ENCODE data around the gene CLEC7A.

The CLEC7A gene

DNA sequence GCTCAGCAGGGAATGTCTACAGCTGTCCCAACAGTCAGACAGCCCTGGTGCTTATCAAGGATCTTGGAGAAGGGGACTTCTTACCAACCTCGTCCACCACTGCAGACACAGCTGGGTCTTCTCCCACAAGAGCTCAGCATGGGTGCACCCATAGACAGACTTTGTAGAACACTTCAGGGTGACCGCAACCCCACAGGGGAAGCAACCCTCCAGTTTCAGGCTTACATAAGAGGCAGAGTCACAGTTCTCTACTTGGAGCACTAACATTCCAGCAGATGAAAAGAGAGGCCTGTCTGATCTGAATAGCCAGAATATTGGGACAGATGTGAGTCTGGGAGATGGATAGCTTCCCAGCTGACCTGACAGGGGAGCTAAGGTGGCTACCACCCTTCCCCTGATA, 27.7 kb downstream of the CLEC7A start:
- Histone ChIP-seq H3K4me3 (ENCODE audit: low read depth, low read length) (no peak overlapping the region), H3K27ac (ENCODE audit: extremely low read depth, low read depth, low read length) (no peak overlapping the region), H3K4me1 (ENCODE audit: control insufficient read depth, insufficient read depth, low read length) (no peaks in the 10 kb centered on the region), H3K9me3 (ENCODE audit: control insufficient read depth, insufficient read depth, low read depth, low read length) (no peaks in the 10 kb centered on the region), H3K36me3 (ENCODE audit: control insufficient read depth in 2 of 2, insufficient read depth in 1 of 2, low read length in 2 of 2) (no peaks in the 10 kb centered on the region)
- POLR2A ChIA-PET = no interaction called here
- CTCF ChIA-PET = no interaction called here
- TF ChIP-seq ZNF76 (tag by site-specific recombination; IDR thresholded peaks at IDR 0.05; ENCODE audit: borderline replicate concordance, low read depth) = no peak
- TF ChIP-seq RBAK (tag by site-specific recombination; IDR thresholded peaks at IDR 0.05) = no peak
- TF ChIP-seq ZNF274 (IDR thresholded peaks at IDR 0.05; ENCODE audit: low read length) = no peak
- TF ChIP-seq ZNF274 (tag by site-specific recombination; IDR thresholded peaks at IDR 0.05; ENCODE audit: borderline replicate concordance) = no peak
- no peak for TF ChIP-seq ZNF549 (tag by site-specific recombination; IDR thresholded peaks at IDR 0.05)
- no peak for TF ChIP-seq ZNF155 (tag by site-specific recombination; IDR thresholded peaks at IDR 0.05)
- no peak for TF ChIP-seq ZNF610 (tag by site-specific recombination; IDR thresholded peaks at IDR 0.05; ENCODE audit: borderline replicate concordance)
- no peak for TF ChIP-seq SP3 (tag by site-specific recombination; IDR thresholded peaks at IDR 0.05)
- no peak for TF ChIP-seq ZIC2 (tag by site-specific recombination; IDR thresholded peaks at IDR 0.05)
- TF ChIP-seq ZNF2 (tag by site-specific recombination; IDR thresholded peaks at IDR 0.05) = no peak
- no peak for TF ChIP-seq ZNF654 (tag by site-specific recombination; IDR thresholded peaks at IDR 0.05; ENCODE audit: low read depth)
- TF ChIP-seq GFI1B (tag by site-specific recombination; IDR thresholded peaks at IDR 0.05) = no peak
- no peak for TF ChIP-seq ZFHX2 (tag by site-specific recombination; conservative IDR thresholded peaks at IDR 0.05)
- TF ChIP-seq ZNF335 (tag by site-specific recombination; conservative IDR thresholded peaks at IDR 0.05) = no peak
- no peak for TF ChIP-seq ZNF404 (tag by site-specific recombination; IDR thresholded peaks at IDR 0.05)
- TF ChIP-seq, protein P1, sequence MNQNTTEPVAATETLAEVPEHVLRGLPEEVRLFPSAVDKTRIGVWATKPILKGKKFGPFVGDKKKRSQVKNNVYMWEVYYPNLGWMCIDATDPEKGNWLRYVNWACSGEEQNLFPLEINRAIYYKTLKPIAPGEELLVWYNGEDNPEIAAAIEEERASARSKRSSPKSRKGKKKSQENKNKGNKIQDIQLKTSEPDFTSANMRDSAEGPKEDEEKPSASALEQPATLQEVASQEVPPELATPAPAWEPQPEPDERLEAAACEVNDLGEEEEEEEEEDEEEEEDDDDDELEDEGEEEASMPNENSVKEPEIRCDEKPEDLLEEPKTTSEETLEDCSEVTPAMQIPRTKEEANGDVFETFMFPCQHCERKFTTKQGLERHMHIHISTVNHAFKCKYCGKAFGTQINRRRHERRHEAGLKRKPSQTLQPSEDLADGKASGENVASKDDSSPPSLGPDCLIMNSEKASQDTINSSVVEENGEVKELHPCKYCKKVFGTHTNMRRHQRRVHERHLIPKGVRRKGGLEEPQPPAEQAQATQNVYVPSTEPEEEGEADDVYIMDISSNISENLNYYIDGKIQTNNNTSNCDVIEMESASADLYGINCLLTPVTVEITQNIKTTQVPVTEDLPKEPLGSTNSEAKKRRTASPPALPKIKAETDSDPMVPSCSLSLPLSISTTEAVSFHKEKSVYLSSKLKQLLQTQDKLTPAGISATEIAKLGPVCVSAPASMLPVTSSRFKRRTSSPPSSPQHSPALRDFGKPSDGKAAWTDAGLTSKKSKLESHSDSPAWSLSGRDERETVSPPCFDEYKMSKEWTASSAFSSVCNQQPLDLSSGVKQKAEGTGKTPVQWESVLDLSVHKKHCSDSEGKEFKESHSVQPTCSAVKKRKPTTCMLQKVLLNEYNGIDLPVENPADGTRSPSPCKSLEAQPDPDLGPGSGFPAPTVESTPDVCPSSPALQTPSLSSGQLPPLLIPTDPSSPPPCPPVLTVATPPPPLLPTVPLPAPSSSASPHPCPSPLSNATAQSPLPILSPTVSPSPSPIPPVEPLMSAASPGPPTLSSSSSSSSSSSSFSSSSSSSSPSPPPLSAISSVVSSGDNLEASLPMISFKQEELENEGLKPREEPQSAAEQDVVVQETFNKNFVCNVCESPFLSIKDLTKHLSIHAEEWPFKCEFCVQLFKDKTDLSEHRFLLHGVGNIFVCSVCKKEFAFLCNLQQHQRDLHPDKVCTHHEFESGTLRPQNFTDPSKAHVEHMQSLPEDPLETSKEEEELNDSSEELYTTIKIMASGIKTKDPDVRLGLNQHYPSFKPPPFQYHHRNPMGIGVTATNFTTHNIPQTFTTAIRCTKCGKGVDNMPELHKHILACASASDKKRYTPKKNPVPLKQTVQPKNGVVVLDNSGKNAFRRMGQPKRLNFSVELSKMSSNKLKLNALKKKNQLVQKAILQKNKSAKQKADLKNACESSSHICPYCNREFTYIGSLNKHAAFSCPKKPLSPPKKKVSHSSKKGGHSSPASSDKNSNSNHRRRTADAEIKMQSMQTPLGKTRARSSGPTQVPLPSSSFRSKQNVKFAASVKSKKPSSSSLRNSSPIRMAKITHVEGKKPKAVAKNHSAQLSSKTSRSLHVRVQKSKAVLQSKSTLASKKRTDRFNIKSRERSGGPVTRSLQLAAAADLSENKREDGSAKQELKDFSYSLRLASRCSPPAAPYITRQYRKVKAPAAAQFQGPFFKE (tag by site-specific recombination; IDR thresholded peaks at IDR 0.05; ENCODE audit: borderline replicate concordance) = no peak
- TF ChIP-seq, protein P2, sequence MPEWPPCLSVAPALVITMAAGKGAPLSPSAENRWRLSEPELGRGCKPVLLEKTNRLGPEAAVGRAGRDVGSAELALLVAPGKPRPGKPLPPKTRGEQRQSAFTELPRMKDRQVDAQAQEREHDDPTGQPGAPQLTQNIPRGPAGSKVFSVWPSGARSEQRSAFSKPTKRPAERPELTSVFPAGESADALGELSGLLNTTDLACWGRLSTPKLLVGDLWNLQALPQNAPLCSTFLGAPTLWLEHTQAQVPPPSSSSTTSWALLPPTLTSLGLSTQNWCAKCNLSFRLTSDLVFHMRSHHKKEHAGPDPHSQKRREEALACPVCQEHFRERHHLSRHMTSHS (tag by site-specific recombination; IDR thresholded peaks at IDR 0.05) = no peak
- no peak for TF ChIP-seq ZNF311 (tag by site-specific recombination; IDR thresholded peaks at IDR 0.05; ENCODE audit: borderline replicate concordance)
- no peak for TF ChIP-seq ZBTB7A (tag by site-specific recombination; IDR thresholded peaks at IDR 0.05; ENCODE audit: low read depth)
- TF ChIP-seq ZNF266 (tag by site-specific recombination; IDR thresholded peaks at IDR 0.05; ENCODE audit: low read depth) = no peak

DNA sequence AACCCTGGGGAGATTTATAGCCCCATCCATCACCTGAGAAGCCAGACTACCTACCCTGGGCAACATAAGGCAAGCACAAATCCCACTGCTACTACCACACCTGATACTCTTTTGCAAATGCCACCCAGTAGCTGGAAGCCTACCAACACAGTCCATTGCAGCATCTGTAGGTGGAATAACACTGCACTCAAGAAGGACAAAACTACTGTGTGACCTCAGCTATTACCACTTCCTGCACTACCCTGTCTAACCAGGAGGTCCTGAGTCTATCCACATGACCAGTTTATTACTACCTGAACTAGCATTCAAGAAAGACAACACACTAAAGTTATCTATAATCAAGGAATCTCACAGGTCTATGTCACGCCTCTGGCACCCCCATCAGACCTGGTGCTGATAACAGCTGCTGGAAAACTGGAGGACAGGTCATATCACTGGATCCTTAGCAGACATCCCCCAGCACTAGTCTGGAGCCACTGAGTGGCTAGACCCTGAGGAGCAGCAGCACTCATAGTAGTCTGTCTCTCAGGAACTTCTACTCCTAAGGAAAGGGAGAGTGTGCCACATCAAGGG, 28.3 kb downstream of the CLEC7A start:
- ChIA-PET CTCF (no interaction called here), POLR2A (no interaction called here)
- H3K4me3 ChIP-seq (ENCODE audit: low read depth, low read length) = no peak overlapping the region
- no peaks in the 10 kb centered on the region for H3K36me3 ChIP-seq (ENCODE audit: control insufficient read depth in 2 of 2, insufficient read depth in 1 of 2, low read length in 2 of 2)
- H3K4me1 ChIP-seq (ENCODE audit: control insufficient read depth, insufficient read depth, low read length) = no peaks in the 10 kb centered on the region
- H3K9me3 ChIP-seq (ENCODE audit: control insufficient read depth, insufficient read depth, low read depth, low read length) = no peaks in the 10 kb centered on the region
- no peak overlapping the region for H3K27ac ChIP-seq (ENCODE audit: extremely low read depth, low read depth, low read length)
- TF ChIP-seq, protein P3, sequence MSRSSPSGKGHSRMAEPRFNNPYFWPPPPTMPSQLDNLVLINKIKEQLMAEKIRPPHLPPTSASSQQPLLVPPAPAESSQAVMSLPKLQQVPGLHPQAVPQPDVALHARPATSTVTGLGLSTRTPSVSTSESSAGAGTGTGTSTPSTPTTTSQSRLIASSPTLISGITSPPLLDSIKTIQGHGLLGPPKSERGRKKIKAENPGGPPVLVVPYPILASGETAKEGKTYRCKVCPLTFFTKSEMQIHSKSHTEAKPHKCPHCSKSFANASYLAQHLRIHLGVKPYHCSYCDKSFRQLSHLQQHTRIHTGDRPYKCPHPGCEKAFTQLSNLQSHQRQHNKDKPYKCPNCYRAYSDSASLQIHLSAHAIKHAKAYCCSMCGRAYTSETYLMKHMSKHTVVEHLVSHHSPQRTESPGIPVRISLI (tag by site-specific recombination; IDR thresholded peaks at IDR 0.05) = no peak
- TF ChIP-seq YY2 (tag by site-specific recombination; IDR thresholded peaks at IDR 0.05) (no peak), SP2 (tag by site-specific recombination; IDR thresholded peaks at IDR 0.05) (no peak), ZNF623 (tag by site-specific recombination; IDR thresholded peaks at IDR 0.05) (no peak), ZNF658 (tag by site-specific recombination; IDR thresholded peaks at IDR 0.05) (no peak), ZNF132 (tag by site-specific recombination; IDR thresholded peaks at IDR 0.05; ENCODE audit: borderline replicate concordance) (no peak), ZNF426 (tag by site-specific recombination; IDR thresholded peaks at IDR 0.05) (no peak), ZNF155 (tag by site-specific recombination; IDR thresholded peaks at IDR 0.05) (no peak)
- TF ChIP-seq, protein P4, sequence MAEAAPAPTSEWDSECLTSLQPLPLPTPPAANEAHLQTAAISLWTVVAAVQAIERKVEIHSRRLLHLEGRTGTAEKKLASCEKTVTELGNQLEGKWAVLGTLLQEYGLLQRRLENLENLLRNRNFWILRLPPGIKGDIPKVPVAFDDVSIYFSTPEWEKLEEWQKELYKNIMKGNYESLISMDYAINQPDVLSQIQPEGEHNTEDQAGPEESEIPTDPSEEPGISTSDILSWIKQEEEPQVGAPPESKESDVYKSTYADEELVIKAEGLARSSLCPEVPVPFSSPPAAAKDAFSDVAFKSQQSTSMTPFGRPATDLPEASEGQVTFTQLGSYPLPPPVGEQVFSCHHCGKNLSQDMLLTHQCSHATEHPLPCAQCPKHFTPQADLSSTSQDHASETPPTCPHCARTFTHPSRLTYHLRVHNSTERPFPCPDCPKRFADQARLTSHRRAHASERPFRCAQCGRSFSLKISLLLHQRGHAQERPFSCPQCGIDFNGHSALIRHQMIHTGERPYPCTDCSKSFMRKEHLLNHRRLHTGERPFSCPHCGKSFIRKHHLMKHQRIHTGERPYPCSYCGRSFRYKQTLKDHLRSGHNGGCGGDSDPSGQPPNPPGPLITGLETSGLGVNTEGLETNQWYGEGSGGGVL (tag by site-specific recombination; IDR thresholded peaks at IDR 0.05) = no peak
